HK-2 (cell line): Measurements from ENCODE around the gene GCKR.

Experiments used
- DNase-seq: peaks from one replicate; pipeline ENCODE4 v3.0.0-alpha.2; 2018; ENCODE audit not compliant: unreplicated experiment

The GCKR gene

GRCh38 chr2:27496357-27497287 is at the start of gene GCKR:
Gene GCKR (plus strand): TSS chr2:27496839. CDS start chr2:27496905, 66 bp downstream.
- peak; percentile 26 for DNase-seq

- no peak for DNase-seq
These were observed 48.3 kb upstream of the GCKR start for GRCh38 chr2:27448381-27448780.

GRCh38 chr2:27451095-27451494 is 45.5 kb upstream of the GCKR start:
- DNase-seq: no peak

GRCh38 chr2:27453968-27454367 is 42.7 kb upstream of the GCKR start:
- no peak for DNase-seq

- no peak for DNase-seq
These were observed 35.5 kb upstream of the GCKR start for GRCh38 chr2:27461118-27461517.

- DNase-seq: no peak
These were observed 32.2 kb upstream of the GCKR start for GRCh38 chr2:27464443-27464842.

- no peak for DNase-seq
These were observed 24.7 kb upstream of the GCKR start for GRCh38 chr2:27471961-27472360.

DNA sequence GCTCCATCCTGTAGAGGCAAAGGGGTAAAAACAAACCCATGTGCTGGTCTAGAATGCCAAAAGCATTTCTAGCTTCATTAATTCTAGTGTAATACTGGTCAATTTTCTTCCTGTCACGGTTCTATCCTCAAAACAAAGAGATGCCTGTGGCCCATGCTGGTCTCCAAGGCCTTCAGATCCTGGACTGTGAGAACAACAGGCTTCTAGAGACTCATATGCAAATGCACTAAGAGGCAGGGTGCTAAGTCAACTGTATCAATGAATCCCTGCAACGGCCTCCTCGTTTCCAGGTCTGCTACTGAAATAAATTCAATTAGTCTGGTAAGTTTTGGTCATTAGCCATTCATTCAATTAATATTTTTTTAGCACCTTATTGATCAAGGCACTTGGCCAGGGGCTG is 11.1 kb upstream of the GCKR start:
- no peak for DNase-seq

DNA sequence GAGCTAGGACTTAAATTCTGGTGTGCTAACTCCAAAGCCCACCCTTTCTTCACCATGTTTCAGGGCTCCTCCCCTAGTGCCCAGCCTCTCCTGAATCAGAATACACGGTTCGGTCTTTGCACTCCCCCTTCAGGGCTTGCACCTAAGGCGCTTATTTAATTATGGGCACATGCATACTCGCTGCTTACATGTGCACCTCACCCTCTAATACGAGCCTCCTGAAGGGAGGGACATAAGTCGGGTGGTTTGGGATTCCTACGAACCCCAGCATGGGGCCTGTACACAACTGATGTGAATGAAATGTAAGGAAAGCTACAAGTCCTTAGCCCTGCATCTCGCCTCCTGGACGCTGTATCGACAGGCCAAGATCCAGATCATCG is 7.5 kb upstream of the GCKR start:
- DNase-seq: peak; percentile 24

- peak; percentile 97 for DNase-seq
These were observed 6.9 kb upstream of the GCKR start, which contains the start of gene IFT172 for GRCh38 chr2:27489498-27490397. Gene IFT172 (minus strand): TSS chr2:27489743. CDS start chr2:27489653, 90 bp downstream.

GRCh38 chr2:27492557-27492956 is 4.1 kb upstream of the GCKR start:
- DNase-seq: no peak

DNA sequence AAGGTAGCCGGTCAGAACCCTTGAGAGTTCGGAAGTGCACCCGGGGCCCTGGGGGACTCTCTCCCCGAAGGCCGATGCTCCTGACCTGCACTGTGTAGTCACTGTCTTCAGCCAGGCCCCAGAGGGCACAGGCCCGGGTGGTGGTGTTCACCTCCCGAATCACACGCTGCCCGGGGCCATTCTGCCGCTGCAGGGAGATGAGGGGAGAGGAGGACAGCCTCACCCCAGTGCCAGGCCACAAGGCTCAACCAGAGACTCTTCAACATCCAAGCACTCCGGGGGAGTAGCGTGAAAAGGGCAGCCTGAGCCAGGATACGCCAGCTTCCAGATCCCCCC is 2.7 kb upstream of the GCKR start:
- DNase-seq: no peak

- no peak for DNase-seq
These were observed 2.2 kb upstream of the GCKR start for GRCh38 chr2:27494284-27494943.

GRCh38 chr2:27494944-27495554 is 1.6 kb upstream of the GCKR start, which contains the start of gene FNDC4:
Gene FNDC4 (minus strand): TSS chr2:27495200. CDS start chr2:27494679, 521 bp downstream.
- no peak for DNase-seq

GRCh38 chr2:27495840-27496356 is 741 bp upstream of the GCKR start:
- no peak for DNase-seq

DNA sequence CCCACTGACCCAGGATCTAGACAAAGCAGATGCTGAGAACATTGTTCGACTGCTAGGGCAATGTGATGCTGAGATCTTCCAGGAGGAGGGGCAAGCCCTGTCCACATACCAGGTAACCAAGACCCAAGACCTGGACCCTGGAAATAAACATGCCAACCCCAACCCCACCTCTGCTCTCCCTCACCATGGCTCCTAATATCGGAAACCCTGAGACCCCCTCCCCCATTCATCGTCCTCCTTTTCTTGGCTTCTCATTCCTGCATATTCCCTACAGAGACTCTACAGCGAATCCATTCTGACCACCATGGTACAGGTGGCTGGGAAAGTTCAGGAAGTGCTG is 619 bp downstream of the GCKR start:
- no peak for DNase-seq

GRCh38 chr2:27498975-27499374 is 2.3 kb downstream of the GCKR start:
- no peak for DNase-seq

DNA sequence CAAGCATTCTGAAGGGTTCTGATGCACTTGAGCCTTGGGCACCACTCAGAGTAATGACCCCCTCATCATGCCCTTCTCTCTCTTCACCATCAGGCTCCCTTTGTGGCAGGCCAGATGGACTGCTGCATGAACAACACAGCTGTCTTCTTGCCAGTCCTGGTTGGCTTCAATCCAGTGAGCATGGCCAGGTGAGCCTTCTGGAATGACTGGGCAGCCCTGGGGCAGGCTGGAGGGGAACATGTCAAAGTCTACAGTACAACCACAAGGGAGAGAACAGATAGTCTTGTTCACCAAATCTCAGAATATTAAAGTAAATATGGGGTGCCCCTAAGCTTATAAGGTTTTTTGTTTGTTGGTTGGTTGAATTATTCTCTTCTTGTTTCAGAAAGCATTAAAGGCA is 4.4 kb downstream of the GCKR start:
- no peak for DNase-seq

DNA sequence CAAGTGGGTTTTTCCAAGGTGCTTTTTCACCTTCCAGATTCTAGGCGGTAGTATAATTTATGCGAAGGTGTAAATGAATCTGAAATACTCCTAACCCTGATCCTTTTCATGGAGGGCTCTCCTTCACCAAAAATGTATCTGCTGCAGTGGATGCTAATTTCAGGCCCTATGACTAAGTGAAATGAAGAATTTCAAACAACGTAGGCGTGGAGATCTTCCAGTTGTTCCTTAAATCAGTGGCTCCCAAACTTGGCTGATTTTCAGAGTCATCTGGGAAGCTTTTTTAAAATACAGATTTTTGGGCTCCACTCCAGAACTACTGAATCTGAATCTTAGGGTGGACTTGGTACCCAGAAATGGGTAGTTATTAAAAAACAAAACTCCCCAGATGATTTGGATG is 5.5 kb downstream of the GCKR start:
- no peak for DNase-seq

DNA sequence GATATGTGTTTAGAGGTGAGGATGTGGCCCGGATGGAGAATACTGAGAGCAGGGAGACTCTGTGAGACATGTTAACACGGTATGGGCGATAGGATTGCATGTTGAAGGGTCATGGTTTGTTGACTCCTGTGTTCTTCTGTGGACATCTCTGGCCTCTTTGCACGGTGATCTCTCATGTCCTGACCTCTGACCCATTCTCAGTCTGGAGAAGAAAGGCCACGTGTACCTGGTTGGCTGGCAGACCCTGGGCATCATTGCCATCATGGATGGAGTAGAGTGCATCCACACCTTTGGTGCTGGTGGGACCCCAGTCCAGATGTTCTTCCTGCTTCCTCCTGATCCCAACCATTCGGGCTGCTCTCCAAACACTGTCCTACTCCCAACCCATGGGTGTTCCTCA is 9.9 kb downstream of the GCKR start:
- no peak for DNase-seq

GRCh38 chr2:27507293-27507692 is 10.7 kb downstream of the GCKR start:
- no peak for DNase-seq

- DNase-seq: no peak
These were observed 12.7 kb downstream of the GCKR start for GRCh38 chr2:27509326-27509725.
